ENCODE results near the gene CFAP45.

Gene CFAP45

GRCh38 chr1:159869173-159869572 is 30.8 kb downstream of the CFAP45 start:
- Histone ChIP-seq H3K9me3 (ENCODE audit: low read length) (no peaks in the 10 kb centered on the region), H2AFZ (ENCODE audit: low read length) (no peak overlapping the region), H3F3A (ENCODE audit: insufficient read depth, low read length) (no peaks in the 10 kb centered on the region), H3K4me2 (ENCODE audit: low read length) (no peak overlapping the region), H3K4me3 (ENCODE audit: low read depth, low read length, poor library complexity, severe bottlenecking) (no peak overlapping the region), H4K20me1 (ENCODE audit: insufficient read depth, low read length) (no peaks in the 10 kb centered on the region), H3K9ac (ENCODE audit: low read length) (no peak overlapping the region), H3K27ac (ENCODE audit: low read depth, low read length, poor library complexity, severe bottlenecking) (no peak overlapping the region), H3K4me1 (ENCODE audit: insufficient read depth, low read length, severe bottlenecking) (no peaks in the 10 kb centered on the region), H3K36me3 (ENCODE audit: insufficient read depth, low read length) (no peaks in the 10 kb centered on the region), H3K79me2 (ENCODE audit: insufficient read depth, low read length) (no peaks in the 10 kb centered on the region), H3K27me3 (ENCODE audit: insufficient read depth, low read length) (no peaks in the 10 kb centered on the region; the same call in 1 of the 2 replicates), H3K9me2 (ENCODE audit: low read depth, low read length) (no peaks in the 10 kb centered on the region)
- TF ChIP-seq EZH2 (IDR thresholded peaks at IDR 0.05; ENCODE audit: borderline replicate concordance, low read length) (no peak), CTCF (IDR thresholded peaks at IDR 0.05; ENCODE audit: low read length) (no peak)

DNA sequence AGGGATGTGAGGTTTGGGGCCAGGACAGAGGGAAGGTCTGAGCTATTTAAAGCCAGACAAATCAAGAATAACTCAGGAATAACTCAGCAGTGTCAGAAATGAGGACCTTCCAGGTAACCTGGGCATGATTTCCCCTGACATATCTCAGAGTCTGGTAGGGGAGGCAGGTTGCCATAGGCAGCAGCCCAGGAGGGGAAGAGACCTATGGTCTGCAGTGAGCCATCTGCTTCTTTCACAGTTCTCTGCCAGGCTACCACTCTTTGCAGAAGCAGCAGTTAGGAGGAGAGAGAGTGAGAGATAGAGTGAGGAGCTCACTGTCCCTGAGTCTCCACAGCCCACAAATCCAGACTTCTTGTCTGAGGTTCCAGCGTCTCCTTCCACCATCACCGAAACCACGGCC is 31.2 kb downstream of the CFAP45 start:
- Histone ChIP-seq H3K27ac (ENCODE audit: low read depth, low read length, poor library complexity, severe bottlenecking) (no peak overlapping the region), H3K36me3 (ENCODE audit: insufficient read depth, low read length) (no peaks in the 10 kb centered on the region), H3K79me2 (ENCODE audit: insufficient read depth, low read length) (no peaks in the 10 kb centered on the region), H2AFZ (ENCODE audit: low read length) (no peak overlapping the region), H3K9me3 (ENCODE audit: low read length) (no peaks in the 10 kb centered on the region), H3K9me2 (ENCODE audit: low read depth, low read length) (no peaks in the 10 kb centered on the region), H3K4me1 (ENCODE audit: insufficient read depth, low read length, severe bottlenecking) (no peaks in the 10 kb centered on the region), H4K20me1 (ENCODE audit: insufficient read depth, low read length) (no peaks in the 10 kb centered on the region), H3F3A (ENCODE audit: insufficient read depth, low read length) (no peaks in the 10 kb centered on the region), H3K27me3 (ENCODE audit: insufficient read depth, low read length) (no peaks in the 10 kb centered on the region; the same call in 1 of the 2 replicates), H3K4me3 (ENCODE audit: low read depth, low read length, poor library complexity, severe bottlenecking) (no peak overlapping the region), H3K4me2 (ENCODE audit: low read length) (no peak overlapping the region), H3K9ac (ENCODE audit: low read length) (no peak overlapping the region)
- TF ChIP-seq EZH2 (IDR thresholded peaks at IDR 0.05; ENCODE audit: borderline replicate concordance, low read length) (no peak), CTCF (IDR thresholded peaks at IDR 0.05; ENCODE audit: low read length) (no peak)

GRCh38 chr1:159867664-159868026 is 32.3 kb downstream of the CFAP45 start:
- Histone ChIP-seq H3K27ac (ENCODE audit: low read depth, low read length, poor library complexity, severe bottlenecking) (no peak overlapping the region), H2AFZ (ENCODE audit: low read length) (no peak overlapping the region)

More at GRCh38 chr1:159867664-159868026, 32.3 kb downstream of the CFAP45 start:
- Histone ChIP-seq H3K36me3 (ENCODE audit: insufficient read depth, low read length) (no peaks in the 10 kb centered on the region), H3K9me3 (ENCODE audit: low read length) (no peaks in the 10 kb centered on the region), H3K79me2 (ENCODE audit: insufficient read depth, low read length) (no peaks in the 10 kb centered on the region), H3K4me1 (ENCODE audit: insufficient read depth, low read length, severe bottlenecking) (no peaks in the 10 kb centered on the region), H3K4me2 (ENCODE audit: low read length) (no peak overlapping the region), H3F3A (ENCODE audit: insufficient read depth, low read length) (no peaks in the 10 kb centered on the region), H4K20me1 (ENCODE audit: insufficient read depth, low read length) (no peaks in the 10 kb centered on the region), H3K9me2 (ENCODE audit: low read depth, low read length) (no peaks in the 10 kb centered on the region), H3K9ac (ENCODE audit: low read length) (no peak overlapping the region), H3K4me3 (ENCODE audit: low read depth, low read length, poor library complexity, severe bottlenecking) (no peak overlapping the region), H3K27me3 (ENCODE audit: insufficient read depth, low read length) (no peaks in the 10 kb centered on the region; the same call in 1 of the 2 replicates)
- no peak for TF ChIP-seq EZH2 (IDR thresholded peaks at IDR 0.05; ENCODE audit: borderline replicate concordance, low read length)
- no peak for TF ChIP-seq CTCF (IDR thresholded peaks at IDR 0.05; ENCODE audit: low read length)
